ENCODE measurements around the gene PRPF38A. TPM values are rescaled to one million over a fixed set of nuclear protein-coding genes. Genes with fewer than 3 reads are reported as not detected.

PRPF38A gene
- total RNA-seq, 1 experiment from 2014 or later = 15.2 TPM

DNA sequence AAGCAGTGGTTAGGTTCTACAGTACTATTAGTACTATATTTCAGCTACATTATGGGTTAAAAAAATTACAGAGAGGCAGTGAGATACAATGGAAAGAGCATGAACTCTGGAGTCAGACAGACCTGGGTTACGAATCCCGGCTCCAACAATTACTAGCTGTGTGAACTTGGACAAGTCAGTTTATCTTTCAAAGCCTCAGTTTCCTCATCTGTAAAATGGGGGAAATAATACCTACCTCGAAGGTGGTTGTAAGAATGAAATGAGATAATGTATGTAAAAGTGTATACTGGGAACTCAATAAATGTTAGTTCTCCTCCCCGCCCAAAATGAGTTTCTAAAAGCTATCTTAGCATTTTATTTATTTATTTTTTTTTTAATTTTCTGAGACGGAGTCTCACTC is 59.5 kb downstream of the PRPF38A start:
- no peaks in the 10 kb centered on the region for H3K9me2 ChIP-seq (replicated peaks; ENCODE audit: low read length)
- POLR2A ChIA-PET (ENCODE audit: unreplicated experiment) = no interaction called here
- no peaks in the 10 kb centered on the region for H3F3A ChIP-seq (ENCODE audit: low read length, unreplicated experiment)
- intact Hi-C loops (cut with micrococcal nuclease) = no loop called here
- H3K4me1 ChIP-seq (ENCODE audit: insufficient read depth, low read length) = no peaks in the 10 kb centered on the region
- H3K27me3 ChIP-seq (ENCODE audit: low read length) = no peaks in the 10 kb centered on the region
- TF ChIP-seq EZH2 (IDR thresholded peaks at IDR 0.05; ENCODE audit: low read length, unreplicated experiment) = no peak
- TF ChIP-seq, protein P1, sequence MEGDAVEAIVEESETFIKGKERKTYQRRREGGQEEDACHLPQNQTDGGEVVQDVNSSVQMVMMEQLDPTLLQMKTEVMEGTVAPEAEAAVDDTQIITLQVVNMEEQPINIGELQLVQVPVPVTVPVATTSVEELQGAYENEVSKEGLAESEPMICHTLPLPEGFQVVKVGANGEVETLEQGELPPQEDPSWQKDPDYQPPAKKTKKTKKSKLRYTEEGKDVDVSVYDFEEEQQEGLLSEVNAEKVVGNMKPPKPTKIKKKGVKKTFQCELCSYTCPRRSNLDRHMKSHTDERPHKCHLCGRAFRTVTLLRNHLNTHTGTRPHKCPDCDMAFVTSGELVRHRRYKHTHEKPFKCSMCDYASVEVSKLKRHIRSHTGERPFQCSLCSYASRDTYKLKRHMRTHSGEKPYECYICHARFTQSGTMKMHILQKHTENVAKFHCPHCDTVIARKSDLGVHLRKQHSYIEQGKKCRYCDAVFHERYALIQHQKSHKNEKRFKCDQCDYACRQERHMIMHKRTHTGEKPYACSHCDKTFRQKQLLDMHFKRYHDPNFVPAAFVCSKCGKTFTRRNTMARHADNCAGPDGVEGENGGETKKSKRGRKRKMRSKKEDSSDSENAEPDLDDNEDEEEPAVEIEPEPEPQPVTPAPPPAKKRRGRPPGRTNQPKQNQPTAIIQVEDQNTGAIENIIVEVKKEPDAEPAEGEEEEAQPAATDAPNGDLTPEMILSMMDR (conservative IDR thresholded peaks at IDR 0.05; ENCODE audit: low read depth, low read length) = no peak
- TF ChIP-seq EZH2phosphoT487 (IDR thresholded peaks at IDR 0.05; ENCODE audit: borderline replicate concordance, low read length) = no peak
- H3K79me2 ChIP-seq (ENCODE audit: low read length) = no peaks in the 10 kb centered on the region
- no peaks in the 10 kb centered on the region for H4K20me1 ChIP-seq (ENCODE audit: low read length)
- BruUV-seq (replicated peaks) = no TSS peak
- ATAC-seq = no peak
- H3K4me3 ChIP-seq (ENCODE audit: low read length) = no peak overlapping the region
- no peaks in the 10 kb centered on the region for H3K9me3 ChIP-seq (ENCODE audit: low read length)
- CTCF ChIA-PET = no interaction called here
- H3K27ac ChIP-seq (ENCODE audit: low read length) = no peak overlapping the region
- no peak overlapping the region for H3K9ac ChIP-seq (ENCODE audit: low read length)
- no peak overlapping the region for H3K4me2 ChIP-seq (ENCODE audit: low read length)
- no peak overlapping the region for H2AFZ ChIP-seq (ENCODE audit: low read length)
- DNase-seq = no peak
- no peaks in the 10 kb centered on the region for H3K36me3 ChIP-seq (ENCODE audit: low read depth, low read length)

DNA sequence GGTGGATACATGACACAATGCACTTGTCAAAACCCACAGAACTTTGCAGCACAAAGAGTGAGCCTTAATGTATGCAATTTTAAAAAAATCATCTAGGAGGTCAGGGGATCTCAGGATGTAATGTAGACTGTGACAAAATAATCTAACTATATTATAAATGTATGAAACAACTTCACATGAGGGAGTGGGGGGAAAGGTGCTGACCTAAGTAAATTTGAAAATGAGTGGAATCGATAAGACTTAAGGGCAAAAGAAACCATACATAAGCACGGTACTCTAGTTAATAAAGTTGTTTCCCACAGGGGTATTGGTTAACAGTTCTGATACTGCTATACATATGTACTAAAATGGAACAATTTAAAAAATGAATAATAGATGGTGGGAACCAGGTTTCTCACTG is 64.7 kb downstream of the PRPF38A start:
- ATAC-seq = no peak
- no peak overlapping the region for H3K9ac ChIP-seq (ENCODE audit: low read length)
- H3K4me1 ChIP-seq (ENCODE audit: insufficient read depth, low read length) = no peaks in the 10 kb centered on the region
- DNase-seq = no peak
- H3K27me3 ChIP-seq (ENCODE audit: low read length) = no peaks in the 10 kb centered on the region
- no peaks in the 10 kb centered on the region for H3F3A ChIP-seq (ENCODE audit: low read length, unreplicated experiment)
- H3K79me2 ChIP-seq (ENCODE audit: low read length) = no peaks in the 10 kb centered on the region
- H3K27ac ChIP-seq (ENCODE audit: low read length) = no peak overlapping the region
- BruUV-seq (replicated peaks) = no TSS peak
- no peaks in the 10 kb centered on the region for H3K9me2 ChIP-seq (replicated peaks; ENCODE audit: low read length)
- no peak overlapping the region for H3K4me3 ChIP-seq (ENCODE audit: low read length)
- CTCF ChIA-PET = no interaction called here
- no peak overlapping the region for H2AFZ ChIP-seq (ENCODE audit: low read length)
- TF ChIP-seq EZH2phosphoT487 (IDR thresholded peaks at IDR 0.05; ENCODE audit: borderline replicate concordance, low read length) (no peak), EZH2 (IDR thresholded peaks at IDR 0.05; ENCODE audit: low read length, unreplicated experiment) (no peak)
- TF ChIP-seq, protein P1 (conservative IDR thresholded peaks at IDR 0.05; ENCODE audit: low read depth, low read length) = no peak
- no peaks in the 10 kb centered on the region for H4K20me1 ChIP-seq (ENCODE audit: low read length)
- no peaks in the 10 kb centered on the region for H3K36me3 ChIP-seq (ENCODE audit: low read depth, low read length)
- no peaks in the 10 kb centered on the region for H3K9me3 ChIP-seq (ENCODE audit: low read length)
- H3K4me2 ChIP-seq (ENCODE audit: low read length) = no peak overlapping the region
- POLR2A ChIA-PET (ENCODE audit: unreplicated experiment) = no interaction called here
- intact Hi-C loops (cut with micrococcal nuclease) = no loop called here

Other genes starting within 250 kb of the PRPF38A start
- 26.0 and 26.8 TPM in 2 replicates for gene CC2D1B, start 38.4 kb upstream of the PRPF38A start, total RNA-seq (2014; rRNA removed)
- gene ORC1, start 179 bp upstream of the PRPF38A start, total RNA-seq (2014; rRNA removed) = 23.7 and 28.9 TPM in 2 replicates
- gene TUT4, start 148.5 kb downstream of the PRPF38A start, total RNA-seq (2014; rRNA removed) = 36.1 and 37.4 TPM in 2 replicates
- not detected in 2 replicates for gene GPX7, start 197.8 kb downstream of the PRPF38A start, total RNA-seq (2014; rRNA removed)
- gene SHISAL2A, start 228.6 kb downstream of the PRPF38A start, total RNA-seq (2014; rRNA removed) = not detected in 2 replicates